Aorta (tissue), 5 donors: ENCODE measurements around the gene OR52E2. TPM values are rescaled to one million over a fixed set of nuclear protein-coding genes. Genes with fewer than 3 reads are reported as not detected.

Source experiments
- ATAC-seq: fragments of 200-7000 bp; cut with Tn5 transposase; one replicate; pipeline ENCODE4 v1.9.1; 2022; ENCODE audit warnings: moderate library complexity; ENCODE audit not compliant: low FRiP score
- DNase-seq, 2 donors: peaks; one replicate each; pipeline ENCODE4 v3.0.0-alpha.2; 2020
- H3K27ac ChIP-seq, 2 donors: one replicate each; pipeline ENCODE4 v1.5.1; 2013; ENCODE audit warnings: low read length in 2 of 2, mild to moderate bottlenecking in 2 of 2, moderate library complexity in 2 of 2, control low read depth in 1 of 2, inconsistent platforms in 1 of 2, low read depth in 1 of 2
- H3K27me3 ChIP-seq, 2 donors: one replicate each; pipeline ENCODE4 v1.6.1; 2013; ENCODE audit warnings: control low read depth in 1 of 2, low read length in 1 of 2, mild to moderate bottlenecking in 1 of 2, moderate library complexity in 1 of 2; ENCODE audit not compliant: insufficient read depth in 2 of 2, control insufficient read depth in 1 of 2
- H3K36me3 ChIP-seq, 2 donors: one replicate each; pipeline ENCODE4 v1.6.1; 2013; ENCODE audit warnings: control low read depth in 1 of 2, low read length in 1 of 2, mild to moderate bottlenecking in 1 of 2; ENCODE audit not compliant: insufficient read depth in 2 of 2, control insufficient read depth in 1 of 2
- H3K4me1 ChIP-seq, 2 donors: one replicate each; pipeline ENCODE4 v1.6.1; 2013; ENCODE audit warnings: low read length in 2 of 2, control low read depth in 1 of 2, mild to moderate bottlenecking in 1 of 2, moderate library complexity in 1 of 2; ENCODE audit not compliant: insufficient read depth in 2 of 2, control insufficient read depth in 1 of 2
- H3K4me3 ChIP-seq, 2 donors: one replicate each; pipeline ENCODE4 v1.5.1; 2013; ENCODE audit warnings: low read length in 2 of 2, control low read depth in 1 of 2, mild to moderate bottlenecking in 1 of 2
- H3K9me3 ChIP-seq: one replicate; pipeline ENCODE4 v1.6.1; 2013; ENCODE audit warnings: mild to moderate bottlenecking, low read length; ENCODE audit not compliant: control insufficient read depth
- WGBS, 2 donors: extraction: QIAGEN DNeasy Blood & Tissue Kit; methylation state at CpG; one replicate each; pipeline ENCODE4 v1.1.7; 2013; 5-methylcytosine and 5-hydroxymethylcytosine counted together
- intact Hi-C, 2 donors: fragments of 100-400 bp; cut with DNase I; formaldehyde crosslinking; loops; one replicate each; pipeline versions ENCODE4 v1.14.2 to v1.15.0; 2022
- polyA plus RNA-seq, 2 donors: library from polyadenylated mRNA; stranded (reverse); fragments of 200-250 nt; gene quantifications; one replicate each; pipeline ENCODE4 v1.2.3, GENCODE V29; 2013
- total RNA-seq, 2 donors: library from RNA; stranded (reverse); fragmentation: NEBNext Ultra II Directional; extraction: Animal tissue kit (Norgen Biotek cat#: 25700); gene quantifications; one replicate each; pipeline ENCODE4 v1.2.1, GENCODE V29; 2021
- donor health status: healthy with polysubstance abuse.
- donor health status: Bipolar disorder and iron deficiency.
- donor health status: DM: no; HTN: no; CAD: no.
- donor health status: DM: no; HTN: no; CAD: no.
- donor health status: DM: yes; HTN: yes; CAD: no.

Gene OR52E2
- total and polyA plus RNA-seq, 4 donors: not detected

GRCh38 chr11:5040876-5041275 is 18.6 kb downstream of the OR52E2 start:
- H3K4me1 ChIP-seq: no peaks in the 10 kb centered on the region
- ATAC-seq (no peak), DNase-seq (no peak)
- intact Hi-C loops: no loop called here
- H3K9me3 ChIP-seq: no peaks in the 10 kb centered on the region
- H3K27me3 ChIP-seq: no peaks in the 10 kb centered on the region
- no peaks in the 10 kb centered on the region for H3K36me3 ChIP-seq
- no peak overlapping the region for H3K27ac ChIP-seq
- WGBS, 2 donors: 51 to 60% methylated on average over 4 of the region's 4 CpGs
- no peak overlapping the region for H3K4me3 ChIP-seq

- ATAC-seq: no peak
- H3K4me3 ChIP-seq: no peak overlapping the region
- H3K27ac ChIP-seq: no peak overlapping the region
- H3K27me3 ChIP-seq: no peaks in the 10 kb centered on the region
- 66 to 81% methylated on average over 1 of the region's 1 CpG for WGBS, 2 donors
- no peaks in the 10 kb centered on the region for H3K4me1 ChIP-seq
- intact Hi-C loops: no loop called here
- no peaks in the 10 kb centered on the region for H3K9me3 ChIP-seq
- DNase-seq: no peak
- H3K36me3 ChIP-seq: no peaks in the 10 kb centered on the region
Measured at GRCh38 chr11:5038341-5038740, 21.1 kb downstream of the OR52E2 start.

- no peaks in the 10 kb centered on the region for H3K27me3 ChIP-seq
- WGBS, 2 donors: 42 to 66% methylated on average over 2 of the region's 2 CpGs
- DNase-seq (no peak), ATAC-seq (no peak)
- no peaks in the 10 kb centered on the region for H3K4me1 ChIP-seq
- H3K4me3 ChIP-seq: no peak overlapping the region
- H3K27ac ChIP-seq: no peak overlapping the region
- H3K9me3 ChIP-seq: no peaks in the 10 kb centered on the region
- intact Hi-C loops: no loop called here
- no peaks in the 10 kb centered on the region for H3K36me3 ChIP-seq
Measured at GRCh38 chr11:5037926-5038325, 21.5 kb downstream of the OR52E2 start.

- no peak overlapping the region for H3K27ac ChIP-seq
- intact Hi-C loops: no loop called here
- H3K36me3 ChIP-seq: no peaks in the 10 kb centered on the region
- 68 to 70% methylated on average over 2 of the region's 2 CpGs for WGBS, 2 donors
- no peaks in the 10 kb centered on the region for H3K4me1 ChIP-seq
- no peaks in the 10 kb centered on the region for H3K9me3 ChIP-seq
- ATAC-seq: no peak
- H3K4me3 ChIP-seq: no peak overlapping the region
- H3K27me3 ChIP-seq: no peaks in the 10 kb centered on the region
- no peak for DNase-seq
Measured at GRCh38 chr11:5036669-5037068, 22.8 kb downstream of the OR52E2 start.

- Histone ChIP-seq H3K9me3 (peaks cover 9% of the 10 kb centered on the region), H3K4me3 (no peak overlapping the region), H3K36me3 (no peaks in the 10 kb centered on the region), H3K4me1 (no peaks in the 10 kb centered on the region), H3K27me3 (no peaks in the 10 kb centered on the region), H3K27ac (no peak overlapping the region)
- DNase-seq (no peak), ATAC-seq (no peak)
- WGBS, 2 donors: 89 to 95% methylated on average over 2 of the region's 2 CpGs
- intact Hi-C loops: no loop called here
Measured at GRCh38 chr11:5021996-5022395, 37.4 kb downstream of the OR52E2 start.

GRCh38 chr11:5013012-5013411 is 46.4 kb downstream of the OR52E2 start:
- no peak overlapping the region for H3K27ac ChIP-seq
- no peaks in the 10 kb centered on the region for H3K4me1 ChIP-seq
- ATAC-seq (no peak), DNase-seq (no peak)
- 80 to 82% methylated on average over 1 of the region's 1 CpG for WGBS, 2 donors
- H3K9me3 ChIP-seq: no peaks in the 10 kb centered on the region
- intact Hi-C loops: no loop called here
- H3K4me3 ChIP-seq: no peak overlapping the region
- H3K27me3 ChIP-seq: no peaks in the 10 kb centered on the region
- H3K36me3 ChIP-seq: no peaks in the 10 kb centered on the region

GRCh38 chr11:5011254-5011653 is 48.2 kb downstream of the OR52E2 start:
- intact Hi-C loops: no loop called here
- no peak for DNase-seq
- H3K27me3 ChIP-seq: no peaks in the 10 kb centered on the region

More at GRCh38 chr11:5011254-5011653, 48.2 kb downstream of the OR52E2 start:
- Histone ChIP-seq H3K36me3 (no peaks in the 10 kb centered on the region), H3K4me3 (no peak overlapping the region), H3K27ac (no peak overlapping the region), H3K9me3 (no peaks in the 10 kb centered on the region), H3K4me1 (no peaks in the 10 kb centered on the region)
- ATAC-seq: no peak
- WGBS, 2 donors: 63 to 66% methylated on average over 8 of the region's 8 CpGs

Other genes with a start within 250 kb of the OR52E2 start
- not detected for gene OR51F2, start 238.3 kb downstream of the OR52E2 start, total RNA-seq
- gene OR51F2, start 238.3 kb downstream of the OR52E2 start, polyA plus RNA-seq: under 1 TPM in 1 of 2 donors, not detected in 1; 0.50 TPM
- gene OR51S1, start 210.4 kb downstream of the OR52E2 start, total RNA-seq: not detected
- gene OR51S1, start 210.4 kb downstream of the OR52E2 start, polyA plus RNA-seq: not detected
- not detected for gene OR51T1, start 177.7 kb downstream of the OR52E2 start, total RNA-seq
- not detected for gene OR51T1, start 177.7 kb downstream of the OR52E2 start, polyA plus RNA-seq
- not detected for gene OR51A7, start 155.8 kb downstream of the OR52E2 start, total RNA-seq
- gene OR51A7, start 155.8 kb downstream of the OR52E2 start, polyA plus RNA-seq: not detected
- not detected for gene OR51G2, start 140.3 kb downstream of the OR52E2 start, total RNA-seq
- not detected for gene OR51G2, start 140.3 kb downstream of the OR52E2 start, polyA plus RNA-seq
- gene OR51G1, start 135.3 kb downstream of the OR52E2 start, total RNA-seq: not detected
- gene OR51G1, start 135.3 kb downstream of the OR52E2 start, polyA plus RNA-seq: not detected
- not detected for gene OR51A4, start 112.0 kb downstream of the OR52E2 start, total RNA-seq
- not detected for gene OR51A4, start 112.0 kb downstream of the OR52E2 start, polyA plus RNA-seq
- gene OR51A2, start 103.9 kb downstream of the OR52E2 start, total RNA-seq: not detected
- gene OR51A2, start 103.9 kb downstream of the OR52E2 start, polyA plus RNA-seq: not detected
- not detected for gene OR51L1, start 64.8 kb downstream of the OR52E2 start, total RNA-seq
- gene OR51L1, start 64.8 kb downstream of the OR52E2 start, polyA plus RNA-seq: not detected
- gene OR52J3, start 13.1 kb downstream of the OR52E2 start, total RNA-seq: not detected
- not detected for gene OR52J3, start 13.1 kb downstream of the OR52E2 start, polyA plus RNA-seq
- not detected for gene OR52E1, start 9.9 kb upstream of the OR52E2 start, total RNA-seq
- gene OR52E1, start 9.9 kb upstream of the OR52E2 start, polyA plus RNA-seq: not detected
- not detected for gene OR52A5, start 78.7 kb upstream of the OR52E2 start, total RNA-seq
- not detected for gene OR52A5, start 78.7 kb upstream of the OR52E2 start, polyA plus RNA-seq
- not detected for gene OR52A1, start 95.1 kb upstream of the OR52E2 start, total RNA-seq
- gene OR52A1, start 95.1 kb upstream of the OR52E2 start, polyA plus RNA-seq: not detected
- not detected for gene OR51V1, start 141.1 kb upstream of the OR52E2 start, total RNA-seq
- gene OR51V1, start 141.1 kb upstream of the OR52E2 start, polyA plus RNA-seq: not detected
- gene HBB, start 167.4 kb upstream of the OR52E2 start, total RNA-seq: 1,000 to 10,000 TPM in 1 of 2 donors, 100 to 1,000 TPM in 1; 649 to 2,087 TPM
- 10 to 100 TPM; 12.6 to 26.3 TPM for gene HBB, start 167.4 kb upstream of the OR52E2 start, polyA plus RNA-seq
- 1 to 10 TPM in 1 of 2 donors, not detected in 1; 8.4 TPM for gene HBD, start 174.9 kb upstream of the OR52E2 start, total RNA-seq
- not detected for gene HBD, start 174.9 kb upstream of the OR52E2 start, polyA plus RNA-seq
- gene HBG1, start 190.2 kb upstream of the OR52E2 start, total RNA-seq: not detected
- not detected for gene HBG1, start 190.2 kb upstream of the OR52E2 start, polyA plus RNA-seq
- gene HBG2, start 195.2 kb upstream of the OR52E2 start, total RNA-seq: under 1 TPM in 1 of 2 donors, not detected in 1; 0.78 TPM
- gene HBG2, start 195.2 kb upstream of the OR52E2 start, polyA plus RNA-seq: under 1 TPM in 1 of 2 donors, not detected in 1; 0.23 TPM
- gene HBE1, start 210.3 kb upstream of the OR52E2 start, total RNA-seq: not detected
- gene HBE1, start 210.3 kb upstream of the OR52E2 start, polyA plus RNA-seq: not detected
- not detected for gene OR51B4, start 242.3 kb upstream of the OR52E2 start, total RNA-seq
- gene OR51B4, start 242.3 kb upstream of the OR52E2 start, polyA plus RNA-seq: not detected